GM12878 (cell line): ENCODE results near the gene OR6K6. TPM values are rescaled to one million over a fixed set of nuclear protein-coding genes. Genes with fewer than 3 reads are reported as not detected.

Source experiments
- FOXM1 ChIP-seq: IDR thresholded peaks from 2 replicates; pipeline ENCODE4 v1.6.1; 2012; ENCODE audit warnings: low read depth, mild to moderate bottlenecking, inconsistent platforms, low read length, moderate library complexity
- SPI1 ChIP-seq: IDR thresholded peaks from 2 replicates; pipeline ENCODE4 v1.6.1; 2011; ENCODE audit warnings: low read depth, mild to moderate bottlenecking, low read length, moderate library complexity, borderline replicate concordance; ENCODE audit not compliant: insufficient read depth
- polyA plus RNA-seq, 11 experiments: library from polyadenylated mRNA; depleted of rRNA in 4 of 11; unstranded in 6 of 11; stranded (reverse) in 5 of 11; fragments of >200 nt; fragmentation: Nextera tagmentation in 4 of 11; fragmentation: Illumina TruSeq in 1 of 11; extraction: Ambion mirVana in 4 of 11; extraction: Trizol in 1 of 11; gene quantifications; 1 replicate in 1 of 11; 2 replicates in 10 of 11; pipeline versions ENCODE4 v1.2.1 to v1.2.3, GENCODE V29; 2011 to 2016; ENCODE audit warnings: inconsistent platforms in 2 of 11, missing spikeins in 2 of 11, low read depth in 1 of 11
- total RNA-seq, 4 experiments: library from RNA; depleted of rRNA in 3 of 4; stranded (reverse); fragments of >200 nt in 3 of 4; fragmentation: Illumina TruSeq in 1 of 4; extraction: Trizol in 1 of 4; gene quantifications; 2 replicates each; pipeline versions ENCODE4 v1.2.1 to v1.2.3, GENCODE V29; 2013 to 2021
- TF ChIP-seq, protein P1 (sequence below): fragments of 450-650 bp; formaldehyde crosslinking; IDR thresholded peaks from 2 replicates; pipeline ENCODE4 v1.4.0; 2020; ENCODE audit warnings: mild to moderate bottlenecking, moderate library complexity
- TF ChIP-seq, protein P2 (sequence below): IDR thresholded peaks from 2 replicates; pipeline ENCODE4 v1.6.1; 2012; ENCODE audit warnings: mild to moderate bottlenecking, low read depth, low read length

Gene OR6K6
- total and polyA plus RNA-seq, 10 of the 15 experiments (the other 5 are each of a cell fraction or from before 2014, with no cell fraction given) = not detected

DNA sequence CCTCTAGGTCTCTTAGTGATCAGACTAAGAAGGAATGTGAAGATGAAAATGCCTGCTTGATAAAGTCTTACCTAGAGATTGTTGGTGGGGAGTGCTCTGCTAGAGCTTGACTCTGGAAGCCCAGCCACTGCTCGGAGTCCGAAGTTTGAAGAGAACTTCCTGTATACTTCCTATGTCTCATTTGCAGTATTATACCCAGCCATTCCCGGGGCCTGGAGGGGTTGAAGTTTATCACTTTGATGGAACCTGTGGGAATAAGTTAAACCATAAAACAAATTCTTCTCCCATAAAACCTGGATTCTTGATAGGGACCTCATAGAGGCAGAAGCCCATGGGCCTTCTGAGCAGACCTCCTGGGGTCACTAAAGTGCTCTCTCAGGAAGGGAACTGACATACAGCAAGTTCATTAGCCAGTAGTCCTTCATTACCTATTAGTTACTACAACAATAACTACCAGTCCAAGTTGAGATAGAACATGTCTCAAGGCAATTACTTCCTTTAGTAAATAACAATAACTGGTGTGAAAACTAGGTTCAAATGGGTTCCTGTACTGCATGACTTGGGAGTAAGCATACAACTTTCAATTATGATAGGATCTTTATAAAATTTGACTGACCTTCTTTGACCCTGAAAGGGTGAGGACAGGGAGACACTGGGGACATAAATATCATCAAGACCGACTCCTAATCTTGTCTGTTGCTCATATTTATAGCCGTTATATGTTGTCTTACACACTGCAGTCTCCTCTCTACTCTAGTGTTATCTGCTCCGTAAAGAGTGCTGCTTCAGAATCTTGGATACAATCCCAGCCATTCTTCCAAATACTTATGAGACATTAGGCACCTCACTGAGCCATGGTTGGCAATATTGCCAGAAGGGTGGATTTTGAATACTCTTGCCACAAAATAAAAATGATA, 17.7 kb downstream of the OR6K6 start, which contains the start of gene OR6N1 (continued):
- TF ChIP-seq, protein P1, sequence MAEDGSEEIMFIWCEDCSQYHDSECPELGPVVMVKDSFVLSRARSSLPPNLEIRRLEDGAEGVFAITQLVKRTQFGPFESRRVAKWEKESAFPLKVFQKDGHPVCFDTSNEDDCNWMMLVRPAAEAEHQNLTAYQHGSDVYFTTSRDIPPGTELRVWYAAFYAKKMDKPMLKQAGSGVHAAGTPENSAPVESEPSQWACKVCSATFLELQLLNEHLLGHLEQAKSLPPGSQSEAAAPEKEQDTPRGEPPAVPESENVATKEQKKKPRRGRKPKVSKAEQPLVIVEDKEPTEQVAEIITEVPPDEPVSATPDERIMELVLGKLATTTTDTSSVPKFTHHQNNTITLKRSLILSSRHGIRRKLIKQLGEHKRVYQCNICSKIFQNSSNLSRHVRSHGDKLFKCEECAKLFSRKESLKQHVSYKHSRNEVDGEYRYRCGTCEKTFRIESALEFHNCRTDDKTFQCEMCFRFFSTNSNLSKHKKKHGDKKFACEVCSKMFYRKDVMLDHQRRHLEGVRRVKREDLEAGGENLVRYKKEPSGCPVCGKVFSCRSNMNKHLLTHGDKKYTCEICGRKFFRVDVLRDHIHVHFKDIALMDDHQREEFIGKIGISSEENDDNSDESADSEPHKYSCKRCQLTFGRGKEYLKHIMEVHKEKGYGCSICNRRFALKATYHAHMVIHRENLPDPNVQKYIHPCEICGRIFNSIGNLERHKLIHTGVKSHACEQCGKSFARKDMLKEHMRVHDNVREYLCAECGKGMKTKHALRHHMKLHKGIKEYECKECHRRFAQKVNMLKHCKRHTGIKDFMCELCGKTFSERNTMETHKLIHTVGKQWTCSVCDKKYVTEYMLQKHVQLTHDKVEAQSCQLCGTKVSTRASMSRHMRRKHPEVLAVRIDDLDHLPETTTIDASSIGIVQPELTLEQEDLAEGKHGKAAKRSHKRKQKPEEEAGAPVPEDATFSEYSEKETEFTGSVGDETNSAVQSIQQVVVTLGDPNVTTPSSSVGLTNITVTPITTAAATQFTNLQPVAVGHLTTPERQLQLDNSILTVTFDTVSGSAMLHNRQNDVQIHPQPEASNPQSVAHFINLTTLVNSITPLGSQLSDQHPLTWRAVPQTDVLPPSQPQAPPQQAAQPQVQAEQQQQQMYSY = no peak
- TF ChIP-seq SPI1 = no peak
- TF ChIP-seq, protein P2, sequence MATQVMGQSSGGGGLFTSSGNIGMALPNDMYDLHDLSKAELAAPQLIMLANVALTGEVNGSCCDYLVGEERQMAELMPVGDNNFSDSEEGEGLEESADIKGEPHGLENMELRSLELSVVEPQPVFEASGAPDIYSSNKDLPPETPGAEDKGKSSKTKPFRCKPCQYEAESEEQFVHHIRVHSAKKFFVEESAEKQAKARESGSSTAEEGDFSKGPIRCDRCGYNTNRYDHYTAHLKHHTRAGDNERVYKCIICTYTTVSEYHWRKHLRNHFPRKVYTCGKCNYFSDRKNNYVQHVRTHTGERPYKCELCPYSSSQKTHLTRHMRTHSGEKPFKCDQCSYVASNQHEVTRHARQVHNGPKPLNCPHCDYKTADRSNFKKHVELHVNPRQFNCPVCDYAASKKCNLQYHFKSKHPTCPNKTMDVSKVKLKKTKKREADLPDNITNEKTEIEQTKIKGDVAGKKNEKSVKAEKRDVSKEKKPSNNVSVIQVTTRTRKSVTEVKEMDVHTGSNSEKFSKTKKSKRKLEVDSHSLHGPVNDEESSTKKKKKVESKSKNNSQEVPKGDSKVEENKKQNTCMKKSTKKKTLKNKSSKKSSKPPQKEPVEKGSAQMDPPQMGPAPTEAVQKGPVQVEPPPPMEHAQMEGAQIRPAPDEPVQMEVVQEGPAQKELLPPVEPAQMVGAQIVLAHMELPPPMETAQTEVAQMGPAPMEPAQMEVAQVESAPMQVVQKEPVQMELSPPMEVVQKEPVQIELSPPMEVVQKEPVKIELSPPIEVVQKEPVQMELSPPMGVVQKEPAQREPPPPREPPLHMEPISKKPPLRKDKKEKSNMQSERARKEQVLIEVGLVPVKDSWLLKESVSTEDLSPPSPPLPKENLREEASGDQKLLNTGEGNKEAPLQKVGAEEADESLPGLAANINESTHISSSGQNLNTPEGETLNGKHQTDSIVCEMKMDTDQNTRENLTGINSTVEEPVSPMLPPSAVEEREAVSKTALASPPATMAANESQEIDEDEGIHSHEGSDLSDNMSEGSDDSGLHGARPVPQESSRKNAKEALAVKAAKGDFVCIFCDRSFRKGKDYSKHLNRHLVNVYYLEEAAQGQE = no peak
- TF ChIP-seq FOXM1 = no peak
- TF ChIP-seq, all 136 proteins: peak for 0
